ENCODE data around the gene EYA2. TPM values are rescaled to one million over a fixed set of nuclear protein-coding genes. Genes with fewer than 3 reads are reported as not detected.

The EYA2 gene
- total RNA-seq, 2 donors from 2014 or later, result 30.0 to 31.0 TPM

DNA sequence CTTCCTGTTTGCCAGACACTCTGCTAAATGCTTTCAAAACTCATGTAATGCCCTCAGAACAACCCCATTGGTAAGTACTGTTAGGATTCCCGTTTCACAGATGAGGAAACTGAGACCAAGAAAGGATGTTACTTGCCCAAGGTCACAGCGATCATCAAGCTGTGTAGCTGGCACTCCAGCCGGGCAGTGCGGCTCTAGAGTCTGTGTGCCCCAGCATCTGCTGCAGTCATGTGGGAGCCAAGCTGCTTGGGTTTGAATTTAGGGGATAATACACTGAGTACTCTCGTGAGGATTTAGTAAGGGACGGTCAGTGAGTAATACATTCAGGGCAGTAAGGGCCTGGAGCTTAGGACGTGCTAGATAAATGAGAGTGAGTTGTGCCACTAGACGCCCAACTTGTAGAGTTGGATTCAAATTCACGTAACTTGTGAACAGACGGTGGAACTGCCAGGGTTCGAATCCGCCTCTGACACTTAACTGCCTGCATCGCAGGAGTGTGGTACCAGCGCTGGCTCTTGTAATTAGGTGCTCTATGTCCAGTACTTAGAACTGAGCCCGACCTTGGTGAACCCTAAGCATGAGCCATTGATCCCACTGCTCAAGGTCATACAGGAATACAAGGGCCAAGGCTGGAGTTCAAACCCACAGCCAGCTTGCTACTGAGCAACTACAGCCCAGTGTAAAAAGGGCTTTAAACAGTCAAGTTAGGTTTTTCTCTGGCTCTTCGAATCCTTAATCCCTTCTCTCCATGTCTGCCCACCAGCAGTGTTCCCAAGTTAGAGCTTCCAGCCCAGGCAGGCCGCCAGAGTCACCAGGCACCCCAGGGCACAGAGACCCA lies 70.2 kb downstream of the EYA2 start:
- 93% methylated on average over 17 of the region's 17 CpGs for WGBS
- peak overlapping the region; percentile 45 to 59 for H3K27ac ChIP-seq
- H3K4me3 ChIP-seq, result no peak overlapping the region
- intact Hi-C loops (cut with DNase I), result no loop called here
- no peak for TF ChIP-seq POLR2AphosphoS5 (IDR thresholded peaks at IDR 0.05)
- TF ChIP-seq, protein P1, sequence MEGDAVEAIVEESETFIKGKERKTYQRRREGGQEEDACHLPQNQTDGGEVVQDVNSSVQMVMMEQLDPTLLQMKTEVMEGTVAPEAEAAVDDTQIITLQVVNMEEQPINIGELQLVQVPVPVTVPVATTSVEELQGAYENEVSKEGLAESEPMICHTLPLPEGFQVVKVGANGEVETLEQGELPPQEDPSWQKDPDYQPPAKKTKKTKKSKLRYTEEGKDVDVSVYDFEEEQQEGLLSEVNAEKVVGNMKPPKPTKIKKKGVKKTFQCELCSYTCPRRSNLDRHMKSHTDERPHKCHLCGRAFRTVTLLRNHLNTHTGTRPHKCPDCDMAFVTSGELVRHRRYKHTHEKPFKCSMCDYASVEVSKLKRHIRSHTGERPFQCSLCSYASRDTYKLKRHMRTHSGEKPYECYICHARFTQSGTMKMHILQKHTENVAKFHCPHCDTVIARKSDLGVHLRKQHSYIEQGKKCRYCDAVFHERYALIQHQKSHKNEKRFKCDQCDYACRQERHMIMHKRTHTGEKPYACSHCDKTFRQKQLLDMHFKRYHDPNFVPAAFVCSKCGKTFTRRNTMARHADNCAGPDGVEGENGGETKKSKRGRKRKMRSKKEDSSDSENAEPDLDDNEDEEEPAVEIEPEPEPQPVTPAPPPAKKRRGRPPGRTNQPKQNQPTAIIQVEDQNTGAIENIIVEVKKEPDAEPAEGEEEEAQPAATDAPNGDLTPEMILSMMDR (IDR thresholded peaks at IDR 0.05), result no peak
- TF ChIP-seq POLR2A (IDR thresholded peaks at IDR 0.05), result no peak
- peaks cover 18% of the 10 kb centered on the region for H3K4me1 ChIP-seq (replicated peaks)
- H3K36me3 ChIP-seq, result no peaks in the 10 kb centered on the region
- no peaks in the 10 kb centered on the region for H3K27me3 ChIP-seq (replicated peaks; ENCODE audit: insufficient read depth)
- no peaks in the 10 kb centered on the region for H3K9me3 ChIP-seq
- DNase-seq (ENCODE audit: low spot score), result no peak

GRCh38 chr20:46965477-46965876 lies 70.8 kb downstream of the EYA2 start:
- intact Hi-C loops (cut with DNase I), result no loop called here
- peak; percentile 89 for DNase-seq (ENCODE audit: low spot score)
- Histone ChIP-seq H3K4me3 (no peak overlapping the region), H3K9me3 (no peaks in the 10 kb centered on the region), H3K27me3 (replicated peaks; ENCODE audit: insufficient read depth) (no peaks in the 10 kb centered on the region), H3K27ac (peak overlapping the region; percentile 45 to 59), H3K36me3 (no peaks in the 10 kb centered on the region), H3K4me1 (replicated peaks) (peaks cover 18% of the 10 kb centered on the region)
- TF ChIP-seq POLR2A (IDR thresholded peaks at IDR 0.05) (peak; percentile 33), POLR2AphosphoS5 (IDR thresholded peaks at IDR 0.05) (peak; percentile 92)
- TF ChIP-seq, protein P1 (IDR thresholded peaks at IDR 0.05), result peak in 1 of 4 experiments; percentile 26
- WGBS, result 70% methylated on average over 12 of the region's 14 CpGs

GRCh38 chr20:46967646-46968045 lies 73.0 kb downstream of the EYA2 start:
- 93% methylated on average over 2 of the region's 2 CpGs for WGBS
- Histone ChIP-seq H3K27me3 (replicated peaks; ENCODE audit: insufficient read depth) (no peaks in the 10 kb centered on the region), H3K27ac (peak overlapping the region in 1 of 2 donors; percentile 15), H3K4me1 (replicated peaks) (peaks cover 18% of the 10 kb centered on the region), H3K36me3 (no peaks in the 10 kb centered on the region), H3K9me3 (no peaks in the 10 kb centered on the region), H3K4me3 (no peak overlapping the region)
- TF ChIP-seq, protein P1 (IDR thresholded peaks at IDR 0.05), result no peak
- TF ChIP-seq POLR2AphosphoS5 (IDR thresholded peaks at IDR 0.05) (no peak), POLR2A (IDR thresholded peaks at IDR 0.05) (no peak)
- no peak for DNase-seq (ENCODE audit: low spot score)
- intact Hi-C loops (cut with DNase I), result no loop called here

DNA sequence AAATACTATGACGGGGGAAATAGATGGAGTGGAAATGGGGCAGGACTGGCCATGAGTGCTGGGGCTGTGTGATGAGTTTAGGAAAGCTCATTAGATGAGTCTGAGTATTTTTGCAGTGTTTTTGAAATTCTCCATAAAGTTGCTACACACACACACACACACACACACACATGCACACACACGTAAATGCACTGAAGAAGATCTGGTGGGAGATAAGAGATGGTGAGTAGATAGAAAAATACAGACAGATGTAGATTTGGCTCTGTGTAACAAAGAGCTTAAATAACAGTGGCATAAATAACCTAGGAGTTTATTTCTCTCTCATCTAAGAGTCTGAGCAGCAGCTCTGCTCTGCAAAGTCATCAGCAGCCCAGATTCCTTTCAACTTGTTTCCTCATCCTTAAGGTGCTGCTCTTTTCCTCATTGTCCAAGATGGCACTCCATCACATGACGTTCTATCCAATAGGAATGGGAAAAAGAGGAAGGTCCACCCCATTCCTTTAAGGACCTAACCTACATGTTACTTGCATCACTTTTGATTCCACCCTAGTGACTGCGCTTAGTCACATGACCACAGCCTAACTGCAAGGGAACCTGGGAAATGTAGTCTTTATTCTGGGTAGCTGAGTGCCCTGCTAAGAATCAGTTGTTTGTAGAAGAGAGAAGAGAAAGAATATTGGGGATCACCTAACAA lies 76.4 kb downstream of the EYA2 start:
- 35% methylated on average over 4 of the region's 4 CpGs for WGBS
- H3K27me3 ChIP-seq (replicated peaks; ENCODE audit: insufficient read depth), result no peaks in the 10 kb centered on the region
- intact Hi-C loops (cut with DNase I), result no loop called here
- no peak overlapping the region for H3K27ac ChIP-seq
- H3K4me3 ChIP-seq, result no peak overlapping the region
- H3K36me3 ChIP-seq, result no peaks in the 10 kb centered on the region
- H3K9me3 ChIP-seq, result no peaks in the 10 kb centered on the region
- TF ChIP-seq POLR2A (IDR thresholded peaks at IDR 0.05), result no peak
- TF ChIP-seq, protein P1 (IDR thresholded peaks at IDR 0.05), result no peak
- TF ChIP-seq POLR2AphosphoS5 (IDR thresholded peaks at IDR 0.05), result peak; percentile 25
- DNase-seq (ENCODE audit: low spot score), result no peak
- H3K4me1 ChIP-seq (replicated peaks), result no peaks in the 10 kb centered on the region

Data from prostate gland (tissue), 2 donors.